ENCODE data around the gene CD300LD. TPM values are rescaled to one million over a fixed set of nuclear protein-coding genes. Genes with fewer than 3 reads are reported as not detected.
A peak's percentile ranks its signal among the peaks of the same experiment; 100 is the strongest.

CD300LD gene
- polyA plus RNA-seq, 3 donors: 0.33 to 0.50 (median 0.41) TPM

DNA sequence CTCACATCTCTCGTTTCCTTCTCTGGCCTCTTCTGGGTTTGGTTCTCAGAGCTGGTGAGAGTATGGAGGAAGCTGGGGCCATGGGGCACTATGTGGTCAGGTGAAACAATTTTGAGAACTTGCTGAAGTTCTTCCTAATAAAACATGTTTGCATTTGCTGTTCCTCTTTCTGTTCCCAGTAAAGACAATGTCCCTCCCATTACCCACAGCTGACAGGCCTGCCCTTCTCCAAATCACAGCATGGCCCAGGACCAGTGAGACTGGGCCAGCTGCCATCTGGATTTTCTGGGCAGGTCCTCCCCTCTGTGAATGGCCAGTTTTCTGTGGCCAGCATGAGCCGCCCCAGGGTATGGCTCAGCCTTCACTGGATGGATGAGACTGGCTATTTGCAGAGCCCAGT is 24.7 kb downstream of the CD300LD start, which contains the start of gene CD300H:
Gene CD300H, minus strand, starts transcription at position 113 of the 400 bp plus-strand sequence.
- H3K36me3 ChIP-seq (replicated peaks in 1 of 2; ENCODE audit: control insufficient read depth in 1 of 2, insufficient read depth in 2 of 2, low read length in 2 of 2): peaks cover 0 to 20% of the 10 kb centered on the region in 2 donors
- no peaks in the 10 kb centered on the region for H3K9me3 ChIP-seq (replicated peaks in 1 of 2; ENCODE audit: control insufficient read depth in 1 of 2, insufficient read depth in 1 of 2, low read length in 2 of 2)
- H3K79me2 ChIP-seq (ENCODE audit: insufficient read depth, low read length): no peaks in the 10 kb centered on the region
- 89% methylated on average over 1 of the region's 2 CpGs for WGBS (ENCODE audit: insufficient coverage)
- intact Hi-C loops (cut with micrococcal nuclease): loop anchor here in 1 of 2 donors (5.0 to 10.0 kb wide), 2 partner anchors 80 to 167 kb away; partner anchors contain the start of gene RAB37
- peaks cover 14 to 20% of the 10 kb centered on the region in 2 donors for H3K36me3 Mint-ChIP-seq
- peaks cover 78 to 89% of the 10 kb centered on the region in 2 donors for H3K4me1 ChIP-seq (ENCODE audit: control insufficient read depth in 1 of 2, insufficient read depth in 2 of 2, low read length in 2 of 2)
- peak within 1 kb of the TSS; percentile 67 to 82 for H3K27ac ChIP-seq (ENCODE audit: low read depth in 1 of 2, low read length in 2 of 2)
- H2AFZ ChIP-seq (ENCODE audit: insufficient read depth, low read depth, low read length, poor library complexity, severe bottlenecking): peak within 1 kb of the TSS; percentile 41
- H3K9ac ChIP-seq (ENCODE audit: insufficient read depth, low read length, poor library complexity, severe bottlenecking): peak within 1 kb of the TSS; percentile 46
- peak within 1 kb of the TSS; percentile 87 to 96 (median 93) for H3K27ac Mint-ChIP-seq
- peak; percentile 51 to 79 (median 63) for DNase-seq
- no peaks in the 10 kb centered on the region for H3K27me3 ChIP-seq (ENCODE audit: control insufficient read depth in 2 of 2, insufficient read depth in 2 of 2, low read length in 2 of 2)
- H3K4me2 ChIP-seq (replicated peaks; ENCODE audit: extremely low read depth, low read length, poor library complexity, severe bottlenecking): peak within 1 kb of the TSS; percentile 81
- peaks cover 23% of the 10 kb centered on the region for H4K20me1 ChIP-seq (ENCODE audit: insufficient read depth, low read length)
- H3K27me3 Mint-ChIP-seq (ENCODE audit: low read depth in 3 of 3): peaks cover 3 to 7% (median 7%) of the 10 kb centered on the region in 3 donors
- H3K9me3 Mint-ChIP-seq: peaks cover 0 to 14% (median 3%) of the 10 kb centered on the region in 7 donors
- H3K4me3 ChIP-seq (replicated peaks in 1 of 3; ENCODE audit: low read depth in 2 of 3, low read length in 3 of 3): peak within 1 kb of the TSS; percentile 4 to 79 (median 37)
- TF ChIP-seq, protein P1, sequence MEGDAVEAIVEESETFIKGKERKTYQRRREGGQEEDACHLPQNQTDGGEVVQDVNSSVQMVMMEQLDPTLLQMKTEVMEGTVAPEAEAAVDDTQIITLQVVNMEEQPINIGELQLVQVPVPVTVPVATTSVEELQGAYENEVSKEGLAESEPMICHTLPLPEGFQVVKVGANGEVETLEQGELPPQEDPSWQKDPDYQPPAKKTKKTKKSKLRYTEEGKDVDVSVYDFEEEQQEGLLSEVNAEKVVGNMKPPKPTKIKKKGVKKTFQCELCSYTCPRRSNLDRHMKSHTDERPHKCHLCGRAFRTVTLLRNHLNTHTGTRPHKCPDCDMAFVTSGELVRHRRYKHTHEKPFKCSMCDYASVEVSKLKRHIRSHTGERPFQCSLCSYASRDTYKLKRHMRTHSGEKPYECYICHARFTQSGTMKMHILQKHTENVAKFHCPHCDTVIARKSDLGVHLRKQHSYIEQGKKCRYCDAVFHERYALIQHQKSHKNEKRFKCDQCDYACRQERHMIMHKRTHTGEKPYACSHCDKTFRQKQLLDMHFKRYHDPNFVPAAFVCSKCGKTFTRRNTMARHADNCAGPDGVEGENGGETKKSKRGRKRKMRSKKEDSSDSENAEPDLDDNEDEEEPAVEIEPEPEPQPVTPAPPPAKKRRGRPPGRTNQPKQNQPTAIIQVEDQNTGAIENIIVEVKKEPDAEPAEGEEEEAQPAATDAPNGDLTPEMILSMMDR (IDR thresholded peaks at IDR 0.05): no peak
- H3K4me3 Mint-ChIP-seq: peak within 1 kb of the TSS; percentile 73 to 91
- peaks cover 67% of the 10 kb centered on the region for H3K4me1 Mint-ChIP-seq

DNA sequence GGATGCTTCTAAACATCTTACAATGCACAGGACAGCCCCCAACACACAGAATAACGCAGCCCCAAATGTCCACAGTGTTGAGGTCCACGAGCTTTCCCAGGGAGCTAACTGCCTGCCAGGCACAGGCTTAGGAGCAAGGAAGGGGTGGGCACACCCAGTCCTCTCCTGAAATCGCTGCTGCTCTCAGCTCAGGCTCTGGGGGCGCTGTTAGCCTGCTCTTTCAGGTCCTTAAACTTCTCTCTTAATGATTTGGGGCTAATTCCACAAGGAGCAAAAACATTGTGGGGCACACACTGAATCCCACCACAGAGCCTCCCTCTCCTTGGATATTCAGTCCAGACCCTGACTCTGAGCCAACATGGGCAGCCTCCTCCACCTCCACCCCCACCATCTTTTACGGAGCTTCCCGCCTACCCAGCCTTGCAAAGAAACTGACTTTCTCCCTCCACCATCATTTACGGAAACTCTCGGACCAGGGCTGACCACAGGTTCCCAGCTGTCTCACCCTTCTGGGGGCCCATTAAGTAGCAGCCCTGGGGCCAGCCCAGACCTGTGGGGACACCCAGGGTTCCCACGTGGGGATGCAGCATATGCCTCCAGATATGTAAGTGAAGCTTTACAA is 25.8 kb downstream of the CD300LD start:
- Mint-ChIP-seq H3K4me3 (peak overlapping the region; percentile 73 to 91), H3K36me3 (peaks cover 10 to 30% of the 10 kb centered on the region in 2 donors), H3K27ac (peak overlapping the region; percentile 14 to 95 (median 86)), H3K4me1 (peaks cover 64% of the 10 kb centered on the region), H3K27me3 (ENCODE audit: low read depth in 3 of 3) (peaks cover 3 to 9% (median 4%) of the 10 kb centered on the region in 3 donors), H3K9me3 (peaks cover 0 to 3% (median 0%) of the 10 kb centered on the region in 7 donors)
- WGBS (ENCODE audit: insufficient coverage): 34% methylated on average over 7 of the region's 9 CpGs
- no peaks in the 10 kb centered on the region for H3K9me3 ChIP-seq (replicated peaks in 1 of 2; ENCODE audit: control insufficient read depth in 1 of 2, insufficient read depth in 1 of 2, low read length in 2 of 2)
- H3K36me3 ChIP-seq (replicated peaks in 1 of 2; ENCODE audit: control insufficient read depth in 1 of 2, insufficient read depth in 2 of 2, low read length in 2 of 2): peaks cover 0 to 29% of the 10 kb centered on the region in 2 donors
- peak overlapping the region; percentile 46 for H3K9ac ChIP-seq (ENCODE audit: insufficient read depth, low read length, poor library complexity, severe bottlenecking)
- H3K4me1 ChIP-seq (ENCODE audit: control insufficient read depth in 1 of 2, insufficient read depth in 2 of 2, low read length in 2 of 2): peaks cover 75 to 87% of the 10 kb centered on the region in 2 donors
- peaks cover 29% of the 10 kb centered on the region for H4K20me1 ChIP-seq (ENCODE audit: insufficient read depth, low read length)
- no peaks in the 10 kb centered on the region for H3K79me2 ChIP-seq (ENCODE audit: insufficient read depth, low read length)
- H3K4me2 ChIP-seq (replicated peaks; ENCODE audit: extremely low read depth, low read length, poor library complexity, severe bottlenecking): peak overlapping the region; percentile 81
- peak overlapping the region; percentile 26 to 82 for H3K27ac ChIP-seq (ENCODE audit: low read depth in 1 of 2, low read length in 2 of 2)
- peak overlapping the region; percentile 41 for H2AFZ ChIP-seq (ENCODE audit: insufficient read depth, low read depth, low read length, poor library complexity, severe bottlenecking)
- peak in 2 of 3 donors; percentile 58 to 59 for DNase-seq
- H3K4me3 ChIP-seq (replicated peaks in 1 of 3; ENCODE audit: low read depth in 2 of 3, low read length in 3 of 3): peak overlapping the region in 2 of 3 experiments; percentile 37 to 79
- TF ChIP-seq, protein P1 (IDR thresholded peaks at IDR 0.05): peak; percentile 82
- intact Hi-C loops (cut with micrococcal nuclease): loop anchor here in 1 of 2 donors (5.0 to 10.0 kb wide), 2 partner anchors 81 to 169 kb away; partner anchors contain the start of gene RAB37
- no peaks in the 10 kb centered on the region for H3K27me3 ChIP-seq (ENCODE audit: control insufficient read depth in 2 of 2, insufficient read depth in 2 of 2, low read length in 2 of 2)
